Endothelial cell of umbilical vein (primary cell): ENCODE measurements around the gene METRNL. TPM values are rescaled to one million over a fixed set of nuclear protein-coding genes. Genes with fewer than 3 reads are reported as not detected.

Experiments used
- BruUV-seq: library from RNA; stranded (reverse); fragments of 400-500 nt; replicated peaks from 2 replicates; lab custom pipeline; 2021; lab: Mats Ljungman, UMichigan
- CTCF ChIA-PET: fragments of 300-600, 350-600 bp; sonication (Branson Sonifier 250); formaldehyde crosslinking; loops from one replicate; lab custom pipeline; 2021; ENCODE audit warnings: antibody characterized with exemption, inconsistent platforms; lab: Charles Lee
- POLR2A ChIA-PET: fragments of 300-600, 350-600 bp; sonication (Branson Sonifier 250); formaldehyde crosslinking; loops from one replicate; lab custom pipeline; 2021; ENCODE audit warnings: antibody characterized with exemption, inconsistent platforms; lab: Charles Lee
- DNase-seq: peaks from one replicate; pipeline ENCODE4 v3.0.0-alpha.2; 2011; ENCODE audit warnings: low read depth, low spot score
- FAIRE-seq: peaks from 2 replicates; lab custom pipeline; 2011; peaks lifted over from hg19 to GRCh38; lab: Jason Lieb, UNC
- H2AFZ ChIP-seq: 2 replicates; pipeline ENCODE4 v1.6.0; 2012; ENCODE audit warnings: low read depth, low read length, control low read depth, inconsistent platforms
- H3K27ac ChIP-seq: 2 replicates; pipeline ENCODE4 v1.5.1; 2011; ENCODE audit warnings: low read depth, mild to moderate bottlenecking, control low read depth, low read length, moderate library complexity; ENCODE audit not compliant: insufficient read depth
- H3K27me3 ChIP-seq, 2 experiments: 2 replicates each; pipeline versions ENCODE4 v1.6.0 to v1.6.1; 2011; ENCODE audit warnings: low read length in 2 of 2, mixed read lengths in 1 of 2; ENCODE audit not compliant: control insufficient read depth in 2 of 2, insufficient read depth in 2 of 2
- H3K36me3 ChIP-seq, 2 experiments: 2 replicates in 1 of 2; 3 replicates in 1 of 2; pipeline ENCODE4 v1.5.1; 2011; ENCODE audit warnings: low read length in 2 of 2, mild to moderate bottlenecking in 1 of 2, moderate library complexity in 1 of 2; ENCODE audit not compliant: control insufficient read depth in 2 of 2, insufficient read depth in 2 of 2; ENCODE audit errors: extremely low read depth in 1 of 2
- H3K4me1 ChIP-seq: 3 replicates; pipeline ENCODE4 v1.5.1; 2011; ENCODE audit warnings: mild to moderate bottlenecking, low read length; ENCODE audit not compliant: control insufficient read depth, insufficient read depth; ENCODE audit errors: extremely low read depth
- H3K4me2 ChIP-seq: 2 replicates; pipeline ENCODE4 v1.6.1; 2011; ENCODE audit warnings: low read length, control low read depth, mixed read lengths; ENCODE audit not compliant: insufficient read depth
- H3K4me3 ChIP-seq, 3 experiments: fragments of 200-600 bp in 1 of 3; sonication (generic), shearing (Covaris generic) in 1 of 3; replicated peaks in 1 of 3; 2 replicates each; pipeline ENCODE4 v1.5.1; 2011 to 2016; ENCODE audit warnings: control low read depth in 3 of 3, low read length in 3 of 3, mild to moderate bottlenecking in 2 of 3, inconsistent platforms in 1 of 3, low read depth in 1 of 3, moderate library complexity in 1 of 3; ENCODE audit not compliant: insufficient read depth in 1 of 3
- H3K79me2 ChIP-seq: 2 replicates; pipeline ENCODE4 v1.6.0; 2012; ENCODE audit warnings: low read length, inconsistent platforms; ENCODE audit not compliant: control insufficient read depth, insufficient read depth
- H3K9ac ChIP-seq: replicated peaks from 2 replicates; pipeline ENCODE3; 2011; ENCODE audit warnings: low read length, control low read depth; ENCODE audit not compliant: insufficient read depth; ENCODE audit errors: extremely low read depth
- H3K9me1 ChIP-seq: replicated peaks from 3 replicates; pipeline ENCODE4 v1.6.0; 2011; ENCODE audit warnings: mild to moderate bottlenecking, low read length; ENCODE audit not compliant: control insufficient read depth, insufficient read depth; ENCODE audit errors: extremely low read depth
- H3K9me3 ChIP-seq: replicated peaks from 2 replicates; pipeline ENCODE4 v1.5.1; 2012; ENCODE audit warnings: low read length, inconsistent platforms; ENCODE audit not compliant: control insufficient read depth, insufficient read depth
- H4K20me1 ChIP-seq: replicated peaks from 2 replicates; pipeline ENCODE3; 2011; ENCODE audit warnings: mild to moderate bottlenecking, low read length; ENCODE audit not compliant: control insufficient read depth, insufficient read depth; ENCODE audit errors: extremely low read depth
- EZH2 ChIP-seq: IDR thresholded peaks from 2 replicates; pipeline ENCODE4 v1.6.1; 2012; ENCODE audit warnings: borderline replicate concordance, low read depth, mild to moderate bottlenecking, moderate library complexity, low read length, inconsistent platforms; ENCODE audit not compliant: severe bottlenecking
- FOS ChIP-seq: IDR thresholded peaks from 2 replicates; pipeline ENCODE4 v1.6.1; 2011; ENCODE audit warnings: mild to moderate bottlenecking, low read length, moderate library complexity, borderline replicate concordance; ENCODE audit not compliant: insufficient read depth
- GATA2 ChIP-seq: IDR thresholded peaks from 2 replicates; pipeline ENCODE4 v1.7.0; 2011; ENCODE audit warnings: low read depth, mild to moderate bottlenecking, moderate library complexity, mixed read lengths, low read length; ENCODE audit not compliant: insufficient read length, insufficient read depth
- JUN ChIP-seq: IDR thresholded peaks from 2 replicates; pipeline ENCODE4 v1.6.1; 2011; ENCODE audit warnings: borderline replicate concordance, low read depth; ENCODE audit not compliant: insufficient read length, insufficient read depth
- MYC ChIP-seq: IDR thresholded peaks from one replicate; pipeline ENCODE4 v1.6.1; 2011; ENCODE audit warnings: mild to moderate bottlenecking, low read depth, low read length
- POLR2A ChIP-seq: IDR thresholded peaks from 2 replicates; pipeline ENCODE4 v1.6.1; 2012; ENCODE audit warnings: low read depth, mild to moderate bottlenecking, control low read depth, low read length
- POLR2AphosphoS5 ChIP-seq: IDR thresholded peaks from 2 replicates; pipeline ENCODE4 v1.6.1; 2012; ENCODE audit warnings: low read depth, mild to moderate bottlenecking, control low read depth, low read length, moderate library complexity; ENCODE audit not compliant: insufficient read depth
- dilution Hi-C: fragments of 300-500 bp; cut with MboI; formaldehyde crosslinking; loops from one replicate; pipeline ENCODE4 v1.15.0; 2019; ENCODE audit warnings: low sequenced_read_pairs; ENCODE audit not compliant: extremely low pct_ligation_motif_present
- intact Hi-C: fragments of 100-400 bp; cut with micrococcal nuclease; formaldehyde crosslinking; loops from one replicate; pipeline ENCODE4 v1.10.0; 2022
- polyA plus RNA-seq, 4 experiments: library from polyadenylated mRNA; depleted of rRNA in 3 of 4; stranded (reverse) in 3 of 4; unstranded in 1 of 4; fragments of >200 nt; gene quantifications; 2 replicates each; pipeline versions ENCODE4 v1.2.1 to v1.2.3, GENCODE V29; 2011 to 2012; ENCODE audit warnings: missing spikeins in 1 of 4
- total RNA-seq: library from RNA; stranded (reverse); gene quantifications from 2 replicates; pipeline ENCODE4 v1.2.3, GENCODE V29; 2021
- TF ChIP-seq, protein P1 (sequence below), 2 donors: IDR thresholded peaks; 1 replicate in 1 of 2; 2 replicates in 1 of 2; pipeline ENCODE4 v1.5.1; 2011; ENCODE audit warnings: low read length in 2 of 2, mild to moderate bottlenecking in 2 of 2, moderate library complexity in 2 of 2, control low read depth in 1 of 2, inconsistent platforms in 1 of 2, low read depth in 1 of 2; ENCODE audit not compliant: insufficient read depth in 1 of 2; ENCODE audit errors: extremely low read depth in 1 of 2
- TF ChIP-seq, protein P2 (sequence below): IDR thresholded peaks from 2 replicates; pipeline ENCODE4 v1.6.1; 2011; ENCODE audit not compliant: insufficient read depth, insufficient read length

The METRNL gene
- total and polyA plus RNA-seq, 2 donors (not counting 3 experiments of a cell fraction or from before 2014, with no cell fraction given): 29.5 to 54.4 TPM

DNA sequence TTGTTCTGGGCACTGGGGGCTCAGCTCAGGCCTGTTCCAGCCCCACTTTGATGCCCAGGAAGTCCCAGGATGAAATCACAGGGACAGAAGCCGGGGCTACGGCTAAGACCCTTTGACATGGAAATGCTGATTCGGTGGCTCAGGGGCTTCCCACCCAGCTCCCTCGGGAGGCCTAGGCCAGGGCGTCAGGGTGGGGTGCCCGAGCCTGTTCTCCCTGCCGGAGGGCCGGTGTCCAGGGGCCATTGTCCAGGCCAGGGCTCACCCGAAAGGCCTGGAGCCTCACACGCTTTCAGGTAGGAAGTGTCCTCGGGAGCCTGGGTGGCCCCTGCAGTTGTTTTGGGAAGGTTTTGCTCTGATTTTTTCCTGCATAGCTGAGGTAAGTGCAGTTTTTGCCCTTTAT lies 34.0 kb downstream of the METRNL start:
- Histone ChIP-seq H3K4me2 (no peak overlapping the region), H3K79me2 (no peaks in the 10 kb centered on the region), H4K20me1 (no peaks in the 10 kb centered on the region), H3K27me3 (no peaks in the 10 kb centered on the region), H2AFZ (no peak overlapping the region), H3K27ac (no peak overlapping the region), H3K9ac (no peak overlapping the region), H3K9me3 (no peaks in the 10 kb centered on the region), H3K9me1 (no peaks in the 10 kb centered on the region), H3K4me3 (no peak overlapping the region), H3K36me3 (no peaks in the 10 kb centered on the region), H3K4me1 (peaks cover 21% of the 10 kb centered on the region)
- intact Hi-C loops (no loop called here), dilution Hi-C loops (no loop called here)
- FAIRE-seq (no peak), DNase-seq (no peak)
- ChIA-PET POLR2A (no interaction called here), CTCF (no interaction called here)
- BruUV-seq: no TSS peak
- TF ChIP-seq GATA2 (no peak), POLR2A (no peak), JUN (no peak), EZH2 (no peak), MYC (no peak), FOS (no peak), POLR2AphosphoS5 (no peak)
- TF ChIP-seq, protein P1, sequence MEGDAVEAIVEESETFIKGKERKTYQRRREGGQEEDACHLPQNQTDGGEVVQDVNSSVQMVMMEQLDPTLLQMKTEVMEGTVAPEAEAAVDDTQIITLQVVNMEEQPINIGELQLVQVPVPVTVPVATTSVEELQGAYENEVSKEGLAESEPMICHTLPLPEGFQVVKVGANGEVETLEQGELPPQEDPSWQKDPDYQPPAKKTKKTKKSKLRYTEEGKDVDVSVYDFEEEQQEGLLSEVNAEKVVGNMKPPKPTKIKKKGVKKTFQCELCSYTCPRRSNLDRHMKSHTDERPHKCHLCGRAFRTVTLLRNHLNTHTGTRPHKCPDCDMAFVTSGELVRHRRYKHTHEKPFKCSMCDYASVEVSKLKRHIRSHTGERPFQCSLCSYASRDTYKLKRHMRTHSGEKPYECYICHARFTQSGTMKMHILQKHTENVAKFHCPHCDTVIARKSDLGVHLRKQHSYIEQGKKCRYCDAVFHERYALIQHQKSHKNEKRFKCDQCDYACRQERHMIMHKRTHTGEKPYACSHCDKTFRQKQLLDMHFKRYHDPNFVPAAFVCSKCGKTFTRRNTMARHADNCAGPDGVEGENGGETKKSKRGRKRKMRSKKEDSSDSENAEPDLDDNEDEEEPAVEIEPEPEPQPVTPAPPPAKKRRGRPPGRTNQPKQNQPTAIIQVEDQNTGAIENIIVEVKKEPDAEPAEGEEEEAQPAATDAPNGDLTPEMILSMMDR (IDR thresholded peaks at IDR 0.05; ENCODE audit: extremely low read depth in 1 of 2, insufficient read depth in 1 of 2, low read depth in 1 of 2, low read length in 2 of 2): no peak
- TF ChIP-seq, protein P2, sequence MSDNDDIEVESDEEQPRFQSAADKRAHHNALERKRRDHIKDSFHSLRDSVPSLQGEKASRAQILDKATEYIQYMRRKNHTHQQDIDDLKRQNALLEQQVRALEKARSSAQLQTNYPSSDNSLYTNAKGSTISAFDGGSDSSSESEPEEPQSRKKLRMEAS: no peak
